HG03280 (cell line): Measurements from ENCODE around the gene RPL10.
A peak's percentile ranks its signal among the peaks of the same experiment; 100 is the strongest.
"Not testable (repeated sequence)": the region's sequence is repeated elsewhere in the genome, so short reads cannot be mapped to it uniquely, and the experiment has no call there.

Source experiments
- ATAC-seq: cut with Tn5 transposase; IDR thresholded peaks from one replicate; pipeline ENCODE4 v1.9.1; 2021; ENCODE audit warnings: mild to moderate bottlenecking, moderate library complexity; ENCODE audit not compliant: unreplicated experiment

Gene RPL10

DNA sequence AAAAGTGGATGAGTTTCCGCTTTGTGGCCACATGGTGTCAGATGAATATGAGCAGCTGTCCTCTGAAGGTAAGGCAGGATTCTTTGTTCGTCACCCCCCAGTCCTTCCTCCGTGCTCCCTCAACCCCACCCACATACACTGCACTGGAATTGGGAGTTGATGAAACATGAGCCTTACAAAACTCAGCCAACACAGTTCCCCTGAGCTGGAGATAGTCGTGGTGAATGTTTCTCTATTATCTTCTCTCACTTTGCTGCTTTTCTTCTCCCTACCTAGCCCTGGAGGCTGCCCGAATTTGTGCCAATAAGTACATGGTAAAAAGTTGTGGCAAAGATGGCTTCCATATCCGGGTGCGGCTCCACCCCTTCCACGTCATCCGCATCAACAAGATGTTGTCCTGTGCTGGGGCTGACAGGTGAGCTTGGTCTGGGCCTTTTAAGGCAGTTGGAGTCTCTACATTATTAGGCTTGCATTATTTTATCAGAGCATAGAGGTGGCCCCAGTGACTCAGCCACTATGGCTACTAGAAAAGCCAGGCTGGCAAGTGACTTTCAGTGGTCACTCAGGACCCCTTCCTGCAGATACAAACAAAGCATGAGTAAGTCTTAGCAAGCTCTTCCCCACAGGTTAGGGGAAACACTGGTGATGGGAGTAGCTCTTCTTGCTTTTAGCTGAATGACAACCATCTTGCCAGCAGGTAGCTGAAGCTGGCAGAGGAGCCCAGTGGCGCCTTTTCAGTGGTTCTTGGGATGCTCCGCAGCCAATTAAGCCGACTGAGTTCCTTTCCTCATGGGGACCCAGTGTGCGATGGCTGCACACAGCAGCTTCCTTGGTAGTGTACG lies 1.6 kb downstream of the RPL10 start:
- no peak for ATAC-seq

DNA sequence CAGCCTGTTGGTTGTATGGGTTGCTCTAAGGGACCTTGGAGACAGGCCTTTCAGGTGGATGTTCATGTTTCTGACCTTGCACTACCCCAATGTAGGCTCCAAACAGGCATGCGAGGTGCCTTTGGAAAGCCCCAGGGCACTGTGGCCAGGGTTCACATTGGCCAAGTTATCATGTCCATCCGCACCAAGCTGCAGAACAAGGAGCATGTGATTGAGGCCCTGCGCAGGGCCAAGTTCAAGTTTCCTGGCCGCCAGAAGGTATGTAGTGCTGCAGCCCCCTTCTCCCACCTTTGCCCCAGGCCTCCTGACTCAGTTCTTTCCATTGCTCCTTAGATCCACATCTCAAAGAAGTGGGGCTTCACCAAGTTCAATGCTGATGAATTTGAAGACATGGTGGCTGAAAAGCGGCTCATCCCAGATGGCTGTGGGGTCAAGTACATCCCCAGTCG lies 2.2 kb downstream of the RPL10 start:
- not testable (repeated sequence) for ATAC-seq

DNA sequence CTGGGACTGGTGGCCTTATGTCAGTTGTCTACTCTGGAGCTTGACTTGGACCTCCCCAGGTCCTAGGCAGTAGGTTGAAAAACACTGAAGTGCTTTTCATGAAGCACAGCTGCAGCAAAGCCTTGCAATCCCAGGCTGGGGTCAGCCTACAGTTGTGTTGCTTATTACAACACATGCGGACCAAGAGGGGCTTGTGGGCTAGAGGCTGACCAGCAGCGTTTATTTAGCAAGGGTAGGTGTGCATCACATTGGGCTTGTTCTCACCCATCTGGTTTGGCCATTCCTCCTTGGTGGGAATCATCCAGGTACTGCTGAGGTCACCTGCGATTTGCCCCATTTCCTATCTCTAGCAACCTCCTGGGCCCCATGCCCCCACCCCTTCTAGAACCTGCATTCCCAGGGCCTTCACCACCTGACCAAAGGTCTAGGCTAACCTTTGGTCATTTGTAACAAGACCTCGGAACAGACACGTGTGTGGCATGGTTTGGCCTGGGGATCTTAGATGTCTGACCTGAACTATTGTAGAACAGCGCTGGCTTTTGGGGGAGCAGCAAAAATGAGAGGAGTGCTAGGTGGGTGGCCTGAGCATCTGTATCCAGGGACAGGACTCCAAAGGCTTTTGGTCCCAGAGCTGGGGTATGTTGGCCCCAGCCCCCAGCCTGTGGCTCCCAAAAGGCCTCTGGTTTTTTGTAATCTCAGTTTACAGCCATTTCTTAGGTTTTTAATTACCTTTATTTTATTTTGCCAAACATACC lies 3.0 kb downstream of the RPL10 start:
- no peak for ATAC-seq

DNA sequence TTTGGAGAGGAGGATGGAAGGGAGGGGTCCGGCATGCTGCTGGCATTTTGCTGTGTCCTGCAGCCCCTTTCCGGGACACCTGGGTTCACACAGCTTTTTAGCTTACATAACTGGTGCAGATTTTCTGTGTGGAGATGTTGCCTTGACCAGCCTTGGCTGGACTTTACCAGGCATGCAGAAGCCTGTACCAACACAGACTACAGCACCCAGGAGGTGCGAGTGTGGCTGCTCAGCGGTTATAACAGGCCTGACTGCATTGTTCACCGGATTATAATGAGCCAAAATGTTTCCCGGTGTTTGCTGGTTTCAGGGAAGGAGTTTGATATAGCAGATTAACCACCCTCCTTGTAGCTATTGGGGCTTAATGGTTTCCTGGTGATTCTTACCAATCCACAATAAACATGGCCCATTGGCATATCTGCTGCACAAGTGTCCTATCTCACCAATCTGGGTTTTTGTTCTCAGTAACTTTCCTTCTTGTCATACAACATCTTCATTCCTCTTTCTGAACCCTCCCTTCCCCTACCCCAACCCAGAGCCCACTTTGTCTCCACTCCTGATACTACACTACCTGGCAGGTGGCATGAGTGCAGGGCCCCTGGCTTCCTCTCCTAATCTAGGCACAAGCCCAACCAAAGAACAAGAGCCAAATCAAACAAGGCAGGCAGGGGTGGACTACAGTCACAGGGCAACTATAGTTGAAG lies 3.9 kb downstream of the RPL10 start:
- no peak for ATAC-seq

DNA sequence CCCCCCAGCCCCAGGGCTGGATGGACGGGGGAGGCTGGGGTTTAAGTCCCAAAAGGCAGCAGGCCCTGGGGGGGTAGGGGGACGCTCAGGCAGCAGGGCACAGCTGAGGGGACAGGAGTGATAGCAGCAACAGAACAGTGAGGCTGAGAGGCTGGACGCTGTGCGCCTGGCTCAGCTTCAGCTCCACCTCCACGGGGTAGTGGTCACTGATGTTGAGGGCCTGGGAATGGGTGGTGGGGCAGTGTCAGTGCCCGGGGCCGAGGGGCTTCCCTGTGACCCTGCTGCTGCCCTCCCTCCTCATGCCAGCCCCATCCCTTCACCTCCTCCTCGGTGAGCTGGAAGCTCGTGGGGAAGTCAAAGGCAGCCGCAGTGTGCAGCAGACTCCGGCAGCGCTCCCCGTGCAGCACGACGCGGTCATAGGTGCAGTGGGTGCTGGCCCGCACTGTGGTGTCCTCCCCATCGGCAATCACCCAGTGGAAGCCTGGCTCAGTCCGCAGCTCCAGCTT lies 4.5 kb downstream of the RPL10 start:
- no peak for ATAC-seq

DNA sequence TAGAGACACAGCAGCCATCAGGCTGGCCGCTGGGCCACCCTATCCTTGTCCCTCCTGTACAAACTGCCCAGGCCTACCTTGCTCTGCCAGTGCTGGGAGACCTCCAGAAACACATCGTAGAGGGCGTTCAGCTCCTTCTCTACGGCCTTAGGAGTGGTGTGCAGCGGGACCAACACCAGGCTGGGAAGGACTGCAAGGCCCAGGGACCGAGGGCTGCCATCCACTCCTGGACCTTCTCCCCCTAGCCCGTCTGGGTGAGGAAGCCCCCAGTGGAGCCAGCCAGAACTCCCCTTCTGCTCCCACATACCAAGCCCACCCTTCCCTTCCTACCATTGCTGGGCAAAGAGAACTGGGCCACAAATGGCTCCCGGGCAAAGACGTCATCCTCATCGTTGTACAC lies 5.0 kb downstream of the RPL10 start:
- ATAC-seq = no peak

DNA sequence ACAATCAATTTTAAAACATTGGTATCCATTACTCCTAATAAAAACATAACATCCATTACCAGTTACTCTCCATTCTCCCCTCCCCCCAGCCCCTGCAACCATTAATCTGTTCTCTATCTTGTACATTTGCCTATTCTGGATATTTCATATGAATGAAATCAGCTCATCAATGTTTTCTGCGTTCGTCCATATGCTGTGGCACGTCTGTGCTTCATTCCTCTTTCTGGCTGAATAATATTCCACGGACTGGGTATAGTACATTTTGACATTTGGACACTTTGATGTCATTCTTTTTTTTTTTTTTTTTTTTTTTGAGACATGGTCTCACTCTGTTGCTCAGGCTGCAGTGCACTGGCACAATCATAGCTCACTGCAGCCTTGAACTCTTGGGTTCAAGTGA lies 5.7 kb downstream of the RPL10 start:
- no peak for ATAC-seq

DNA sequence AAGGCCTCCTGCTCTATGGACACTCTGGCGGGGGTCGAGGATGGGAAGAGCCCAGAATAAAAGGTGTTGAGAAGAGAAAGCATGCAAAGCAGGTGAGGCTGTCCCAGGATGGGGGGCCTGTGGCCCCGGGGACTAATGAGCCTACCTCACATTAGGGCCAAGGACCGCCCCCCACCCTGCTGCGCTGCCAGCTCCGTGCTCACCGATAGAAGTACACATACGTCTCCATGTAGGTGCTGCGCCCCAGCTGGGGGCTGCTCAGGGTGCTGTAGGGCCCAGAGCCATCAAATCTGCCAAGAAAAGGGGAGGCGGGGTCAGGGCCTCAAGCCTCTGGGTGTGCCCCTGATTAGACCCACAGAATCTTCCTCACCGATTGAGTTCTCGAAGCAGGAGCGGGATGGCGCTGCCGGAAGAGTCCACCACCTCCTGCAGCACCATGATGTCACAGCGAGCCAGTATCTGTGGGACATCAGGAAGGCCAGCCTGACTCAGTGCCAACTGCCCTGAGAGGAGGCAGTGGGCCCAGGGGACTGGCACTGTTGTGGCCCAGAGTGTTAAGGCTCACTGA lies 6.5 kb downstream of the RPL10 start:
- ATAC-seq = no peak

DNA sequence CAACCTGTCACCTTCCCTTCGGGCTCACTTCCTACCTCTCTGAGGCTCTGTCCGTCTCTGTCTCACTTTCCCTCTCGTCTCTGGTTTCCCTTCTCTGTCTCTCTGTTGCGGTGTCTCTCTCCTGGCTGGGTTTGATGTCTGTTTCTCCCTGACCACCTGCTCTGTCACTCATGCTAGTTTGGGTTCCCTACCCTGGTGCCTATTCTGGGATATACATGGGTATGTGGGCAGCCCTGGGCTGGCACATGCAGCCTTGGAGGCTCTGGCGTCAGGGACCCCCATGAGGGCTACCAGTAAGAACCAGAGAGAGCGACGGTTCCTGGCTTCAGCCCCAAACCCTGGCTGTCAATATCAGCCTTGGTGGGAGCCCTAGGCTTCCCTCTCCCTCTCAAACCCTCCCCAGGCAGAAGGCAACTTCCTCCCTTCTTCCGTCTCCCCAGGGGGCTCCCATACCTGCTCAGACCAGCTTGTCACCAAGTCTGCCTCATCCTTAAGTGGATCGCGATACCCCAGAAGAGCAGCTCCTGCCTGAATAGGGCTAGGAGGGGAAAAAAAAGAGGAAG lies 10.6 kb downstream of the RPL10 start:
- no peak for ATAC-seq

DNA sequence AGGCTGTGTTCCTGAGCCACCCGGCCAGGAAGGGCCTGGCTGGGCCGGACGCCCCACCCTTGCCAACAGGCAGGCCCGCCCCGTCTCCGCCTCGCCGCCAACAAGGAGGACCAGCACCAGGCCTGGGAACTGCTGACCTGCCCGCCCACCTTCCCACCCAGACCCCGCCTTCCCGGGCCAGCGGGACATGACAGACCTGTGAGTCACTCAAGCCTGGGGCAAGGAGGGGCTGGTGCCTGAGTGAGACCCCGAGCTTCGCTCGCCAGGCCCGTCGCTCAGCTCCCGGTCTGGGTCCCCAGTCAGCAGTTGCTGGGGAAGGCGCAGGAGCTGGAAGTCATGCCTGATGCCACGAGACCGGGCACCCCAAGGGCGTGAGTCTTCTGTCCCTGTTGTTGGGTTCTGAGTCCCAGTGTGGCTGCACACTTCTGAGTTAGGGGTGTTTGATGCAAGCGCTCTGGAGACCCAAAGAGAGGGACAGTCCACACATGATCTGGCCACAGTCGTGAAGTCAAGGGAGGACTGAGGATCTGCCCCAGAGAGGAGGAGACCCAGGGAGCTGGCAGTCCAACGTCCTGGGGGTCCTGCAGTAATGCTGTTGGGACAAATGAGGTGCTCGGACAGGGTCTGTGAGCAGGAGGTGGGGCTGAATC lies 11.2 kb downstream of the RPL10 start, which contains the start of gene DNASE1L1:
DNASE1L1 (minus strand) TSS at position 33 of the 650 bp plus-strand sequence. CDS start 3,686 bp downstream, outside the sequence.
- no peak for ATAC-seq

DNA sequence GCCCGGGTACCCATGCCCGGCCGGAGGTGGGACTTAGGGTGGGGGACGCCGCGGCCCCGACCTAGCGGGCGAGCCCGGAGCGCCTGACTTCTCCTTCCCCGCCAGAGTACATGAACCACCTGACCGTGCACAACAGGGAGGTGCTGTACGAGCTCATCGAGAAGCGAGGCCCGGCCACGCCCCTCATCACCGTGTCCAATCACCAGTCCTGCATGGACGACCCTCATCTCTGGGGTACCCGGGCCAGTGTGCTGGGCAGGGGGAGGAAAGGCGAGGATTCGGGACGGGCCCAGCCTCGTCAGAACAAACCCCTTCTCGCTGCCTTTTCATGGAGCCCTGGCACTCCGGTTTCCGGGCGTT lies 13.8 kb downstream of the RPL10 start:
- ATAC-seq = peak; percentile 54

DNA sequence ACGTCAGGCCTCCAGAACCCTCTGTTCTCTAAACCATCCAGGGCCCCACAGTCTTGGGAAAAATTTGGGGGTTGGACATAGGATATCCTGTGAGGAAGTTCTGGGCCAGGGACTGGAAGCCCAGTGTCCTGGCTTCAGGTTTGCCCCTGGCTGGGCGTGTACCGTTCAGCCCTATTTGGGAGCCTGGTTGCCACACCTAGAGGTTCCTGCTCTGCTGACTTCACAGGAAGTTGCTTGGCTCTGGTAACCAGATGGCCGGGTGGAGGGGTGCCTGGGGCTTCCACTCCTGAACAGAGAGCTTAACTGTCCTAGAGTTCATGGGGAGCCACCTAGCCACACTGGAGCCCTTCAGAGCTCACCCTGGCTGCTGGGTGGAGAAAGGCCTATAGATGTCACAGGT lies 14.3 kb downstream of the RPL10 start:
- ATAC-seq = no peak

DNA sequence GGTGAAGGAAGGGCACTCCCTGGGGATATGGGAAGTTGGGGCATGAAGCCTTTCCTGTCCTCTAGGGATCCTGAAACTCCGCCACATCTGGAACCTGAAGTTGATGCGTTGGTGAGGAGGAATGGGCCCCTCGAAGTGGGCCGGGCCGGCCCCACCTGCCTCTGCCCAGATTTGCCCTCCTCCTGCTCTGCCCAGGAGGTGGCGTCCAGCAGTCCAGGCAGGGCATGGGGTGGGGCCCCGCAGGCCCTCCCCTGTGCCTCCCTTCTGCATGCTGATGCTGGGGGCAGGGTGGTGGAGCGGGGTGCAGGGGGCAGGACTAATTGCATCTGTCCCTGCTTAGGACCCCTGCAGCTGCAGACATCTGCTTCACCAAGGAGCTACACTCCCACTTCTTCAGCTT lies 15.0 kb downstream of the RPL10 start:
- no peak for ATAC-seq

DNA sequence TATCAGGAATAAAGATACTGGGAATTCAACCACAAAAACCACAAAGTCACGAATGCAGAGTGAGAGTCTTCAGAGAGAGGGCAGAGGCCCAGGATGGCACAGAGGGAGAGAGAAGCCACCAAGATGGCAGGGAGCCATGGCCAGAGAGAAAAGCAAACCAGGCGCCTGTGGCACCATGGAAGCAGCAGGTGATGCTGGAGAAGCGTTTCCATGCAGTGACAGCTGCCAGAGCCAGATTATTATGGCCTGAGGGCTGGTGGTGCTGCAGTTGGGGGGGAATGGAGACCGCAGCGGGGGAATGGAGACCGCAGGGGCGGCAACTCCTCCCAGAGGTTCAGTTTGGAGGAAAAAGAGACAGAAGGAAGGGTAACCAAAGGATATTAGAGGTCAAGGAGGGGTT lies 19.0 kb downstream of the RPL10 start:
- no peak for ATAC-seq

DNA sequence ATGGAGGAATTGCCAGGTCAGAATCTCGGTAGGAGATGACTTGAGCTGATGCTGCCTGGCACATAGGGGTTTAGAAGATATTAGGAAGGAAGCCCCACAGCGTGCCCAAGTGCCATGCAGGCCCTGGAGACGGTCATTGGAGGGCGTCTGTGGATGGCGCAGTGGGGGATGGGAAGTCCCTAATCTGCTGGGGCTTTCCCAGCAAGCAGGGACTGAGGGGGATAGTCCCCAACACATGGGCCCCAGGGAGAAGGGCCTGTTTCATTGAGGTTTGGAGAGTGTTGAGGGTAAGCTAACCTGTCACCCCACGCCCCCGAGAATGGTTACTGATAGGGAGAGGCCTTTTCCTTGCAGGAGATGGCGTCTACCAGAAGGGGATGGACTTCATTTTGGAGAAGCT lies 21.0 kb downstream of the RPL10 start:
- ATAC-seq = no peak

DNA sequence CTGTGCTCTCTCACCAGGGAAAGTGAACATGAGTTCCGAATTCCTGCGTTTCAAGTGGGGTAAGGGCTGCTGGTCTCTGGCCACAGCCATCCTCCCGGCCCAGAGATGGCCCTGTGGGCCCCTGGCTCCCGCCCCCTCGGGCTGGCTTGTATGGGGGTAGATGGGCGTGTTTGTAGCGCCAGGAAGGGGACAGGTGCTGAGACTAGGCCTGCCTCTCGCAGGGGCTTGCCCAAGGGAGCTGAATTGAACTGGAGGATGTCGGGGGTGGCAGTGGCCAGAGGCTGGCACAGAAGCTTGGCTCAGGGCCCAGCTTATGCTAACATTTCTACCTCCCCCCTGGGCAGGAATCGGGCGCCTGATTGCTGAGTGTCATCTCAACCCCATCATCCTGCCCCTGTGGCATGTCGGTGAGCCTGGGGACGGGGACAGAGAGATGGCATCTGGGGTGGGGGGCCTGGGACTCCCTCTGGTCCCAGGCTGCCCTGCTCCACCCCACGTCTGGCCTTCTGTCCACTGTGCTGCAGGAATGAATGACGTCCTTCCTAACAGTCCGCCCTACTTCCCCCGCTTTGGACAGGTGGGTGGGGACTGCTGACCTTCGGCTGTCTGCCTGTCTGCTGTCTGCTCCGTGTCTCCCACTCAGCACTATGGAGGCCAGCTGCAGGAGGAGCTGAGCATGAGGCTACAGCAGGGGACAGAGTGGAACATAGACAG lies 21.7 kb downstream of the RPL10 start:
- ATAC-seq = no peak

DNA sequence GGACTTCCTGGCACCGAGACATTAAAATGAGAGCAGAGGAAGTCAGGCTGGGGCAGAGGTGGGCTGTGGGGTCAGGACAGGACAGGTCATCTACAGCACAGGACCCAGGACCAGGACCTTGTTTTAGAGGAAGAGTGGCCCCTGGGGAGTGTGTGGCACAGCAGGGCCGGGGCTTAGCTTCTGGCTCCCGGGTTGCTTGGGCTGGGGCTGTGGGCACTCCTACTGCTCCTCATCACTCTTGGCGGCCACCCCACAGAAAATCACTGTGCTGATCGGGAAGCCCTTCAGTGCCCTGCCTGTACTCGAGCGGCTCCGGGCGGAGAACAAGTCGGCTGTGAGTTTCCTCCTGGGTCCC lies 22.2 kb downstream of the RPL10 start:
- no peak for ATAC-seq

DNA sequence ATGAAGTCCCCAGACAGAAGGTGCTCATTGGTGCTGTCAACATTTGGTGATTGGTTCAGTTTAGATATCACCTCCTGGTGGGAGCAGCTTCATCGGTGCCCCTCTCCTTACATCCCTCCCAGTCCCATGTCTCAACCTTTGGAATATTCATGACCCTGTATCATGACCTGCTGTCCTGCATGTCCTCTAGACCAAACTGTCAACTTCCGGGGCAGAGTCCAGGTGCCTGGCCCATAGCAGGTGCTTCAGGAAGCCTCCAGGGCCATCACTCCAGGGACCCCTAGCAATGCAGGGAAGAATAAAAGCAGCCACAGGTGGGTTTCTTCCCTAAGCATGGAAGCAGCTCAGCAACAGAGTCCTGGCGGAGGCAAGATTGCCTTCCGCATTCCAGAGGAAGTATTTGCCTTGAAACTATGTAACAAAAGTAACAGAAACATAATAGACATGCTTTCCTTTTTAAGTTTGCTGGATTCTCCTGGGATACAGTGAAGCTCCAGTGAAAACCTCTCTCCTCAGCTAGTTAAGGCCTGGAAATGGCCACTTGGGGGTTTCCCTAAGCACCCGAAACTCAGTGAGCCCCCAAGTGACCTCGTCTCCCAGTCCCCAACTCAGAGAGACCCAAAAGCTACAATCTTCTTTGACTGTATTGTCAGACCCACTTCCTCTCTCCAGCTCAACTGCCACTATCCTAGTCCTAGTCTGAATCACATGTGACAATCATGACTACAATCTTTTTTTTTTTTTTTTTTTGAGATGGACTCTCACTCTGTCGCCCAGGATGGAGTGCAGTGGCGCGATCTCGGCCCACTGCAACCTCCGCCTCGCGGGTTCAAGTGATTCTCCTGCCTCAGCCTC lies 29.0 kb downstream of the RPL10 start:
- ATAC-seq = no peak
